B cell (primary cell): ENCODE results near the gene TSPAN9. TPM values are rescaled to one million over a fixed set of nuclear protein-coding genes. Genes with fewer than 3 reads are reported as not detected.

ENCODE experiments used
- ATAC-seq: fragments of 200-7000 bp; cut with Tn5 transposase; one replicate; pipeline ENCODE4 v1.10.0; 2021; ENCODE audit warnings: low read depth, mild to moderate bottlenecking, moderate number of reproducible peaks, moderate library complexity
- CTCF ChIA-PET: fragments of 350-600 bp; sonication (Branson Sonifier 250); formaldehyde crosslinking; loops from one replicate; lab custom pipeline; 2021; ENCODE audit warnings: antibody characterized with exemption, inconsistent platforms; lab: Charles Lee
- POLR2A ChIA-PET: fragments of 350-600 bp; sonication (Branson Sonifier 250); formaldehyde crosslinking; loops from one replicate; lab custom pipeline; 2021; ENCODE audit warnings: antibody characterized with exemption; lab: Charles Lee
- DNase-seq: peaks from one replicate; pipeline ENCODE4 v3.0.0; 2013
- H2AFZ ChIP-seq: 2 replicates; pipeline ENCODE4 v1.6.1; 2012; ENCODE audit warnings: mild to moderate bottlenecking, low read depth, low read length; ENCODE audit not compliant: insufficient read depth, poor library complexity, severe bottlenecking
- H3K27ac ChIP-seq, 2 donors: 1 replicate in 1 of 2; 2 replicates in 1 of 2; pipeline ENCODE4 v1.5.1; 2012 to 2013; ENCODE audit warnings: low read length in 2 of 2, mild to moderate bottlenecking in 2 of 2, moderate library complexity in 1 of 2
- H3K27me3 ChIP-seq, 4 experiments: fragments of 200-600 bp in 1 of 4; sonication (generic) in 1 of 4; replicated peaks in 1 of 4; 1 replicate in 2 of 4; 2 replicates in 2 of 4; pipeline versions ENCODE4 v1.6.1 to v1.7.0; 2013 to 2016; ENCODE audit warnings: low read length in 3 of 4, mild to moderate bottlenecking in 2 of 4, mixed read lengths in 1 of 4, moderate library complexity in 1 of 4; ENCODE audit not compliant: insufficient read depth in 4 of 4, control insufficient read depth in 3 of 4; ENCODE audit errors: control extremely low read depth in 1 of 4
- H3K36me3 ChIP-seq, 2 experiments: replicated peaks in 1 of 2; 1 replicate in 1 of 2; 2 replicates in 1 of 2; pipeline versions ENCODE4 v1.6.1 to v1.7.1; 2013; ENCODE audit warnings: low read length in 1 of 2; ENCODE audit not compliant: insufficient read depth in 2 of 2, control insufficient read depth in 1 of 2; ENCODE audit errors: control extremely low read depth in 1 of 2, extremely low read depth in 1 of 2
- H3K4me1 ChIP-seq, 2 donors: fragments of 200-600 bp in 1 of 2; sonication (generic) in 1 of 2; 1 replicate in 1 of 2; 2 replicates in 1 of 2; pipeline versions ENCODE4 v1.5.1 to v1.6.1; 2013 to 2017; ENCODE audit warnings: low read length in 2 of 2; ENCODE audit not compliant: control insufficient read depth in 2 of 2, insufficient read depth in 2 of 2
- H3K4me2 ChIP-seq: replicated peaks from 2 replicates; pipeline ENCODE3; 2012; ENCODE audit warnings: mild to moderate bottlenecking, low read depth, low read length; ENCODE audit not compliant: poor library complexity, severe bottlenecking
- H3K4me3 ChIP-seq, 5 experiments: fragments of 200-600 bp in 1 of 5; sonication (generic) in 1 of 5; 1 replicate in 3 of 5; 2 replicates in 2 of 5; pipeline versions ENCODE4 v1.5.1 to v1.7.0; 2011 to 2016; ENCODE audit warnings: low read length in 4 of 5, mild to moderate bottlenecking in 4 of 5, low read depth in 2 of 5, control low read depth in 1 of 5, moderate library complexity in 1 of 5; ENCODE audit not compliant: insufficient read depth in 1 of 5; ENCODE audit errors: control extremely low read depth in 1 of 5, extremely low read depth in 1 of 5
- H3K79me2 ChIP-seq: fragments of 200-600 bp; sonication (generic); one replicate; pipeline ENCODE4 v1.6.0; 2016; ENCODE audit warnings: low read length; ENCODE audit not compliant: control insufficient read depth, insufficient read depth
- H3K9ac ChIP-seq: fragments of 200-600 bp; sonication (generic); 2 replicates; pipeline ENCODE4 v1.6.1; 2017; ENCODE audit warnings: mild to moderate bottlenecking, low read length, moderate library complexity
- H3K9me3 ChIP-seq, 3 donors: one replicate each; pipeline versions ENCODE4 v1.6.1 to v1.7.1; 2013; ENCODE audit warnings: low read length in 2 of 3; ENCODE audit not compliant: control insufficient read depth in 2 of 3, insufficient read depth in 1 of 3; ENCODE audit errors: control extremely low read depth in 1 of 3
- H4K20me1 ChIP-seq: 2 replicates; pipeline ENCODE4 v1.6.0; 2012; ENCODE audit warnings: mild to moderate bottlenecking, low read length; ENCODE audit not compliant: insufficient read depth, control insufficient read depth, poor library complexity, severe bottlenecking
- H3K27ac Mint-ChIP-seq: one replicate; pipeline ENCODE4 v1.8.0; 2021; ENCODE audit warnings: mixed read lengths
- H3K27me3 Mint-ChIP-seq: one replicate; pipeline ENCODE4 v1.8.0; 2021; ENCODE audit warnings: mixed read lengths
- H3K4me1 Mint-ChIP-seq: one replicate; pipeline ENCODE4 v1.8.0; 2021; ENCODE audit warnings: mixed read lengths
- H3K4me3 Mint-ChIP-seq: one replicate; pipeline ENCODE4 v1.8.0; 2021; ENCODE audit warnings: mixed read lengths
- H3K9me3 Mint-ChIP-seq: one replicate; pipeline ENCODE4 v1.8.0; 2022; ENCODE audit warnings: mixed read lengths; ENCODE audit not compliant: insufficient read depth
- CTCF ChIP-seq: fragments of 200-600 bp; IDR thresholded peaks from one replicate; pipeline ENCODE4 v1.8.0; 2022; ENCODE audit warnings: antibody characterized with exemption, mild to moderate bottlenecking
- EZH2 ChIP-seq: IDR thresholded peaks from 2 replicates; pipeline ENCODE4 v1.6.1; 2012; ENCODE audit warnings: borderline replicate concordance, low read depth, mild to moderate bottlenecking, moderate library complexity, low read length; ENCODE audit not compliant: insufficient read depth, poor library complexity, severe bottlenecking
- WGBS: methylation state at CpG from one replicate; pipeline ENCODE4 v1.1.5; 2013; ENCODE audit warnings: missing lambda C conversion rate; ENCODE audit not compliant: insufficient coverage; 5-methylcytosine and 5-hydroxymethylcytosine counted together
- intact Hi-C: fragments of 100-400 bp; cut with micrococcal nuclease; formaldehyde crosslinking; loops from one replicate; pipeline ENCODE4 v1.10.0; 2022
- polyA plus RNA-seq: library from polyadenylated mRNA; depleted of rRNA; stranded (reverse); fragments of >200 nt; gene quantifications from 2 replicates; pipeline ENCODE4 v1.2.3, GENCODE V29; 2012
- total RNA-seq, 2 donors: library from RNA; stranded (reverse); fragments of 120-200 nt in 1 of 2; gene quantifications; 1 replicate in 1 of 2; 2 replicates in 1 of 2; pipeline versions ENCODE4 v1.2.3 to v1.2.4, GENCODE V29; 2013 to 2022

TSPAN9 gene
- total and polyA plus RNA-seq, 2 donors (not counting 1 experiment from before 2014, with no cell fraction given) = 0.15 to 0.37 TPM

GRCh38 chr12:3170423-3171194 lies 93.4 kb downstream of the TSPAN9 start:
- no peak overlapping the region for H2AFZ ChIP-seq
- H3K4me3 ChIP-seq = no peak overlapping the region
- Mint-ChIP-seq H3K27me3 (peaks cover 27% of the 10 kb centered on the region), H3K4me3 (no peak overlapping the region), H3K27ac (no peak overlapping the region), H3K4me1 (no peaks in the 10 kb centered on the region), H3K9me3 (no peaks in the 10 kb centered on the region)
- no peak overlapping the region for H3K27ac ChIP-seq
- ATAC-seq (no peak), DNase-seq (no peak)
- ChIA-PET POLR2A (no interaction called here), CTCF (no interaction called here)
- H4K20me1 ChIP-seq = no peaks in the 10 kb centered on the region
- H3K36me3 ChIP-seq = no peaks in the 10 kb centered on the region
- H3K4me1 ChIP-seq = no peaks in the 10 kb centered on the region
- no peak overlapping the region for H3K9ac ChIP-seq
- H3K27me3 ChIP-seq = peaks cover 0 to 4% (median 0%) of the 10 kb centered on the region in 4 experiments
- H3K79me2 ChIP-seq = no peaks in the 10 kb centered on the region
- intact Hi-C loops = no loop called here
- 77% methylated on average over 15 of the region's 20 CpGs for WGBS
- TF ChIP-seq EZH2 (no peak), CTCF (no peak)
- no peaks in the 10 kb centered on the region for H3K9me3 ChIP-seq
- no peak overlapping the region for H3K4me2 ChIP-seq

GRCh38 chr12:3171195-3171591 lies 94.0 kb downstream of the TSPAN9 start:
- ChIA-PET POLR2A (no interaction called here), CTCF (no interaction called here)
- no peaks in the 10 kb centered on the region for H3K9me3 ChIP-seq
- intact Hi-C loops = no loop called here
- WGBS = 89% methylated on average over 2 of the region's 4 CpGs
- Mint-ChIP-seq H3K4me1 (no peaks in the 10 kb centered on the region), H3K27ac (no peak overlapping the region), H3K9me3 (no peaks in the 10 kb centered on the region), H3K4me3 (no peak overlapping the region), H3K27me3 (peaks cover 27% of the 10 kb centered on the region)
- no peaks in the 10 kb centered on the region for H4K20me1 ChIP-seq
- no peak overlapping the region for H2AFZ ChIP-seq
- no peak overlapping the region for H3K4me3 ChIP-seq
- no peak overlapping the region for H3K4me2 ChIP-seq
- H3K27me3 ChIP-seq = peaks cover 0 to 4% (median 0%) of the 10 kb centered on the region in 4 experiments
- H3K79me2 ChIP-seq = no peaks in the 10 kb centered on the region
- no peak overlapping the region for H3K9ac ChIP-seq
- H3K36me3 ChIP-seq = no peaks in the 10 kb centered on the region
- no peak overlapping the region for H3K27ac ChIP-seq
- TF ChIP-seq EZH2 (no peak), CTCF (no peak)
- no peaks in the 10 kb centered on the region for H3K4me1 ChIP-seq
- DNase-seq = no peak
- no peak for ATAC-seq
